Stimulated activated CD4-positive, alpha-beta T cell treated with anti-CD3 and anti-CD28 coated beads, Interleukin-12 subunit alpha, Interleukin-12 subunit beta, amount 100 ng/mL, for 24 hours (primary cell): ENCODE measurements around the gene RPS6KA4.
"Not testable (repeated sequence)": the region's sequence is repeated elsewhere in the genome, so short reads cannot be mapped to it uniquely, and the experiment has no call there.

Source experiments
- DNase-seq, 2 experiments: peaks; one replicate each; pipeline ENCODE4 v3.0.0-alpha.2; 2020; ENCODE audit warnings: low read depth in 2 of 2

RPS6KA4 gene

DNA sequence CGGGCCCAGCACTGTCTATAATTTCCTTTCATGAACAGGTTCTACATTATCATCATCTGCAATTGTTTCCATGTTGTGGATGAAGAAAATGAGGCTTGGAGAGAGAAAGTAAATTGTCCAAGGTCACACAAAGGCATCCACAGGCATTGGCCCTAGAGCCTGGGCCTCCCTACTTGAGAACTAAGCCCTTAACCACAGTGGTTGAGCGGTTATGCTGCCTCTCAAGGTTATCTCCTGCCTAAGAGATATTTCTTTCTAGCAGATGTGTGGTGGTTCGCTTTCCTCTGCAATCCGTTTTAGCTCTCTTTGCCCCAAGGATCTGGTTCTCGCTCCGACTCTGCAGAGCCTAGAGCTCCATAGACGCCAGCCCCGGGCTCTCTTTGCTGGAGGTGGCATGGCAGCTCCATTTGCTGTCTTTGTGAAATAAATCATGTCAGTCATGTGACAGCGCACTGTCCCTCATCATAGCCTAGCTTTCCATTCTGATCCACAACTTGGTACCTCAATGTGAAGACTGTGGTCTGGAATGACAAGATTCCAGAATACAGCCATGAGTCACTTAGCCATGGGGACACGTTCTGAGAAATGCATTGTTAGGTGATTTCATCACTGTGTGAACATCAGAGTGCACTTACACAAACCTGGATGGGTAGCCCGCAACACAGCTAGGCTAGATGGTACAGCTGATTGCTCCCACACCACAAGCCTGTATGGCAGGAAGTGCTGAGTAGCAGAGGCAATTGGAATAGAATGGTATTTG, 27.2 kb downstream of the RPS6KA4 start:
- no peak for DNase-seq

DNA sequence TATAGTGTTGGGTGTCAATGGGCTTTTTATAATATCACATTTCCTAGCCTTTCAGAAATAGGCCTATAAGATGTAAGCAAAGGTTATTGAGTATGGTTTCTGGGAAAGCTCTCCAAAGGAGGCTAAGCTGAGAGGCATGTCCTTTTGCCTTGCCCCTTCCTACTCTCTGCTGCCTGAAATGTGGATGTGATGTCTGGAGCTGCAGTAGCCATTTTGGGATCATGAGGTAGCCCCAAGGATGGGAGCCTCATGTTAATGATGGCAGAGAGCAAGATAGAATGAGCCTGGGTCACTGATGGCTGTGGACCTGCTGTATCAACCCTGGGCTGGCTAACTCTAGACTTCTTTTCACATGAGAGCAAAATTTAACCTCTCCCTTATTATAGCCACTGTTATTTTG, 29.0 kb downstream of the RPS6KA4 start:
- DNase-seq = no peak

- DNase-seq = no peak
Measured at GRCh38 chr11:64388894-64389293, 29.9 kb downstream of the RPS6KA4 start.

- DNase-seq = no peak
Measured at GRCh38 chr11:64389851-64390250, 30.9 kb downstream of the RPS6KA4 start.

DNA sequence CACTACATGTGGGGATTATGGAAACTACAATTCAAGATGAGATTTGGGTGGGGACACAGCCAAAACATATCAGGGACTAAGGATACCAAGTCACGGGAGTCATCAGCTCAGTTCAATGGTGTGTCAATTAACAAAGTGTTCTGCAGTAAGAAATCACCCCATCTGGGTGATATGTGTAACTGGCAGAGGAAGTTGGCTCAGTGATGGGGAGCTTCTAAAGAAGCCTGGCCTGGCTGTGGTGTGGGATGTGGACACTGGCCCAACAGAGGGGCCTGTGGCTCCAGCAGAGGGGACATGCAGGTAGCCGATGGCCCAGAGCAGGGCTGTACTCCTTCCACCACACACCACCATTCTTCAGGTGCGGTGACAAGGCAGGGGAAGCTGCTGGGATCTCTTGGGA, 31.6 kb downstream of the RPS6KA4 start:
- DNase-seq = no peak

- no peak for DNase-seq
Measured at GRCh38 chr11:64391839-64392238, 32.9 kb downstream of the RPS6KA4 start.

GRCh38 chr11:64395545-64396078, 36.6 kb downstream of the RPS6KA4 start:
- no peak for DNase-seq

GRCh38 chr11:64396079-64396591, 37.2 kb downstream of the RPS6KA4 start:
- no peak for DNase-seq

DNA sequence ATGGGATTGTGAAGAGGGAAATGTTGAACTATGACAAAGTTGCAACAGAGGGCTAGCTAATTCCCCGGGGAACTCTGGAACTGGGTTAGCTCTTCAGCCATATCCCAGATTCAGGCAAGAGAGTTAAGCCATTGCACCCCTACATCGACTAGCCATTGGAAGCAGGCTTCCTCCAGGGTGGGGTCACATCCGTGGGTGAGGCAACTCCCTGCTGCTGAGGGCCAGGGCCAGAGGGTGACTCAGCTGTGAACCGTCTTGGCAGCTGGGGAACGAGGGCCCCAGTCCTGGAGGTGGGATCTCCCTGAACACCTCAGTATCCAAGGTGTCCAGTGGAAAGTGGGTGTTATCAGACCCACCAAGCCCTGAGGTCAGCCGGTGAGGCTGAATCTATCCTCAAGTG, 41.1 kb downstream of the RPS6KA4 start:
- DNase-seq = no peak

DNA sequence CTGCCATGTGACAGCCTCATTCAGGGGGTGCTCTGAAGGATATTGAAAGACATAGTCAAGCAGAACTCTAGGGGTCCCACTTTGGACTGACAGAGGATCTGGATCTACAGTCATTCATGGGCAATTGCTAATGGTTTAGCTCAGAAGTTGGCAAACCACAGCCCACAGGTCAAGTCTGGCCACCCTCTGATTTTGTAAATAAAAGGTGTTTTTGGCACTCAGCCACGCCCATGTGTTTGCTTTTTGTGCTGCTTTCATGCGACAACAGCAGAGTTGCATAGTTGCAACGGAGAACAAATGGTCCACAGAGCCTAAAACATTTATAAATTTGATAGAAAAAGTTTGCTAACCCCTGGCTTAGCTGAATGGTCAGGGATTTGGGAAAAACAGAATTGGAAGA, 41.7 kb downstream of the RPS6KA4 start:
- no peak for DNase-seq

DNA sequence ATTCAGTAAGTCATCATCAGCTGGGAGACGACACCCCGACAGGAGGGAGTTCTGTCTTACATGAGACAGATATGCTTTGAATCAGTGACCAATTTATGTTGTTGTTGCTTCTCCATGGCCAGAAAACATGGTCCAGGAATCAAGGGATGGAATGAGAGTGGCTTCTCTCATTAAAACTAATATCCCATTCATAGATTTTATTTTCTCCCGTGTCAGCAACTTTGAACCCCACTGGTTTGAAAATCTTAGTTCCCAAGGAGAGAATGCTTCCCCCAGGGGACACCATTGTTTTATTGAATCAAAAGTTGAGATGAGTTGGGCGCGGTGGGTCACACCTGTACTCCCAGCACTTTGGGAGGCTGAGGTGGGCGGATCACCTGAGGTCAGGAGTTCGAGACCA, 42.8 kb downstream of the RPS6KA4 start:
- no peak for DNase-seq

- DNase-seq = no peak
Measured at GRCh38 chr11:64403106-64403505, 44.1 kb downstream of the RPS6KA4 start.

DNA sequence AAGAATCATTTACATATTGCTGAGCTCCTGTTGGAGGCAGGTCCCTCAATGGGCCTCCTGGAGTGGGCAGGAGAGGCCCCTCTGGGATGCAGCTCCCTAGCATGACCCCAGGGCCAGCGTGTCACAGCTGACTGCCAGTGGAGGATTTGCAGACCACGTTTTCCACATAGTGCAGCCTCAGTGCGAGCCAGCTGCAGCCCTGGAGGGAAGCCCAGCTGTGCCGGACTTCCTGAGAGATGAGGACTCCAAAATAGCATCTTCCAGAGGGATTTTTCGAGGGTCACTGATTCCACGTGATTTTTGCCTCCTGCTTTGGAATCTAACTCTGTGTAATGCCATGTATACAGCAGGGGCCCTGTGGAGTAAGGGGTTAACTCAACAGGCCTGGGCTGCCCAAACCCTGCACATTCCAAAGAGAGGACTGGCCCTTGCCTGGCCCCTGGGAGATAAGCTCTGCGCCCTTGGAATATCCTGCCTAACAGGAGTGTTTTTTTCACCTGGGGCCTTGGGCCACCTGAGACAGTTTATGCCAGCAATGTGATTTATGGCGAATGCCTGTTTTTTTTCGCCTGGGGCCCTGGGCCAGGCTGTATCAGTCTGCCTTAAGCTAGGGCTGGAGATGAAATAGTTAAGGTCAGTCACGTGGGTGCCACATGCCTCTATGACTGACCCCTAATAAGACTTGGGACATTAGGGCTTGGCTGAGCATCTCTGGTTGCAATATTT, 47.4 kb downstream of the RPS6KA4 start:
- DNase-seq = no peak

DNA sequence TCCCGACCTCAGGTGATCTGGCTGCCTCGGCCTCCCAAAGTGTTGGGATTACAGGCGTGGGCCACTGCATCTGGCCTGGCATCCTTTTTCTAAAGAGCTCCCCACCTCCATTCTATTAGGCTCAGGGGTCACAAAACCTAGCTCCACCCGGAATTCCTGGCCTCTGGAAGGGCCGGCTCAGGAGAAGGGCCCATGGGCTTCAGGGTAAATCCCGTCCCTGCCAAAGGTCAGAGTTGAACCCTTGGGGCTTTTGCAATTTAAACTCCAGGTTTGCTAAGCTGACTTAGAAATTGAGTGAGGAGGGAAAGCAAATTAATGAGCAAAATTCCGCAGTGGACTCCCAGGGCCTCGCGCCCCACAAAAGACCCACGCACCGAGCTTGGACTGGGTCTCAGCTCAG, 48.3 kb downstream of the RPS6KA4 start:
- no peak for DNase-seq

GRCh38 chr11:64407630-64408029, 48.7 kb downstream of the RPS6KA4 start:
- DNase-seq = no peak

DNA sequence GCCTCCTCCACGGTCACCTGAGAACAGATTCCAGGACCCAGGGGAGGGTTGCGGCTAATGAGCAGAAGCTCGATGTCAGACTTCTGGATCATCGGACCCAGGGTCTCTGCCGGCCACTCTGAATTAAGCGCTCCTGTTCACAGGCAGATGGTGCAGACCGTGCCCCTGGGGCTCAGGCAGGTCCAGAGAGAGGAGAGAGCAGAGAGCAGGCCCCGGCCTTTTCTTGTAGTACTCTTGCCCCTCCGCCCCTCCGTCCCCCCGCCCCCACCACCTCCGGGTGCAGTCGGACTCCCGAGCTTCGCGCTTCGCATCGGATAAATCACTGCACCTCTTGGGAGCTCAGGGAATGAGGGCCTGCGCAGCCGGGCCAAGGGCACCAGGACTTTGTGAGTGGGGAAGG, 50.3 kb downstream of the RPS6KA4 start:
- DNase-seq = no peak

GRCh38 chr11:64409707-64410403, 50.9 kb downstream of the RPS6KA4 start:
- no peak for DNase-seq

DNA sequence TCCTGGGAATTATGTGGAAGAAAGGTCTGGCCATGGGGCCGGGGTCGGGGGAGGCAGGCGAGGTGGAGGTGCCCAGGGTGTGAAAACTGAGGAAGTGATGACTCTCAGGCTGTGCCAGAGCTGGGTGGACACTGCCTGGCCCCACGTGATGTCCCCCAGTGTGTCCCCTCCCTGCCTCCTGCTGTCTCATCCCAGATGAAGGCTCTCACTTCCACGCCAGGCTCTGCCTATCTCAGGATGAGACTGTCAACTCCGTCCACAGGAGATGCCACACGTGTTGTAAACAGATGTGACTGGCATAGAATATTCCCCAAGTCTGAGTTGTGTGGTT, 51.4 kb downstream of the RPS6KA4 start:
- DNase-seq = no peak

- no peak for DNase-seq
Measured at GRCh38 chr11:64413417-64413816, 54.5 kb downstream of the RPS6KA4 start.

DNA sequence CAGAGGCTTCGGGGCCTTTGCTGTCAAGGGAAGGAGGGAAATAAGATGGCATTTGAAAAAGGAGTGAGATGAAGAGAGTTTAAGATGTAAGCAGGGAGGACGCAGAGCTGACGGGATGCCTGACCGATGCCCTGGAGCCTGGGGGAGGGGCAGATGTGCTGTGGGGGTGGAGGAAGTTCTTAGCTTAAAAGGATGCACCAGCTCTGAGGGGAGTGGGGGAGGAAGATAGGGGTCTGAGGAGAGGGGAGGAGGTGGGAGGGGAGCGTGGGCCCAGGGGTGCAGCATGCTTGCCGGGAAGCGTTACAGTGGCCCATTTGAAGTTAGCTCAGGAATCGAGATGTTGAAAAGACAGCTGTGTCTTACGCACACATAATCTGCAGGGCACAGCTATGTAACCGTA, 56.3 kb downstream of the RPS6KA4 start:
- DNase-seq = no peak

GRCh38 chr11:64415996-64416728, 57.2 kb downstream of the RPS6KA4 start:
- DNase-seq = no peak

DNA sequence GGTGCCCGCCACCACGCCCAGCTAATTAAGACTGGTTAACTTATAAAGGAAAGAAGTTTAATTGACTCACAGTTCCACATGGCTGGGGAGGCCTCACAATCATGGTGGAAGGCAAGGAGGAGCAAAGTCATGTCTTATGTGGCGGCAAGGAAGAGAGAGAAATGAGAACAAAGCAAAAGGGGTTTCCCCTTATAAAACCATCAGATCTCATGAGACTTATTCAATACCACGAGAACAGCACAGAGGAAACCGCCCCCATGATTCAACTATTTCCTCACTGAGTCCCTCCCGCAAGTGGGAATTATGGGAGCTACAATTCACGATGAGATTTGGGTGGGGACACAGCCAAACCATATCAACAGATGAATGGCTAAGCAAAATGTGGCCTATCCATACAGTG, 59.3 kb downstream of the RPS6KA4 start:
- DNase-seq = not testable (repeated sequence)
